Measurements from ENCODE around the gene CCKAR.
"Not testable (repeated sequence)": the region's sequence is repeated elsewhere in the genome, so short reads cannot be mapped to it uniquely, and the experiment has no call there.

CCKAR gene, protein sequence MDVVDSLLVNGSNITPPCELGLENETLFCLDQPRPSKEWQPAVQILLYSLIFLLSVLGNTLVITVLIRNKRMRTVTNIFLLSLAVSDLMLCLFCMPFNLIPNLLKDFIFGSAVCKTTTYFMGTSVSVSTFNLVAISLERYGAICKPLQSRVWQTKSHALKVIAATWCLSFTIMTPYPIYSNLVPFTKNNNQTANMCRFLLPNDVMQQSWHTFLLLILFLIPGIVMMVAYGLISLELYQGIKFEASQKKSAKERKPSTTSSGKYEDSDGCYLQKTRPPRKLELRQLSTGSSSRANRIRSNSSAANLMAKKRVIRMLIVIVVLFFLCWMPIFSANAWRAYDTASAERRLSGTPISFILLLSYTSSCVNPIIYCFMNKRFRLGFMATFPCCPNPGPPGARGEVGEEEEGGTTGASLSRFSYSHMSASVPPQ

DNA sequence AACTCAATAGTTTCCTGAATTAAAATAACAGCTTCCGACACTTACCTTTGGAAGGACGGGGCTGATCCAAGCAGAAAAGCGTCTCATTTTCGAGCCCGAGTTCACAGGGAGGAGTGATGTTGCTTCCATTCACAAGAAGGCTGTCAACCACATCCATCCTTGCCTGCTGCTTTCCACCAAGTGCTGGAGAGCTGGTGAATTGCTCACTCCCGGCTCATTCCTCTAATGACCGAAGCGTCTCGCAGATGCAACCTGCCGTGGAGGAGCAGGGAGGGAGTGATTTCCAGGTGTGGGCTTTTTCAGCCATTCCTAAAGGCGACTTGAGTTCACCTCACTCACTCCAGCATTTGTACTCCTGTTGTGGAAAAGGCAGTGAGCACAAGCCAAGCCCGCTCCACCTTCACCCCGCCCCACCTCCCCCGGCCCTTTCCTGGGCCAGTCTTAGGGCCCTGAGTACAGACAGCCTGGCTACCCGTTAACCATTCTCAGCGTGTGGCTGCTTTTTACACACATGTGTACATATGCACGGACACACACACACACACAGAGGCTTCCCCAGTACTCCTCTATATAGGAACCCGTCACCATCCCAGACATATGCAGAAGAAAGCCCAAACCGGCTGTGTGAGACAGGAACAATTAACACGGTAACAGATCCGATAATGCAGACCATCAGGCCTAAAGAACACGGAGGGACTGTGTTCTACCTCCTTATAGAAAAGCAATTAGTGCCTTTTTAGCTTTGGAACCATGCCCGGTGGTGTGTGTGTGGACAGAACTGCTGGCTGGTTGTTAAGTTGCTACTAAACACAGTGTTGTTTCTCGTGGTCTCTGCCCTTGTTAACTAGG is at the start of gene CCKAR:
Gene CCKAR, minus strand, starts transcription at position 374 of the 849 bp plus-strand sequence. Its CDS starts 217 bp downstream, at position 157.
- DNase-seq, result no peak

DNA sequence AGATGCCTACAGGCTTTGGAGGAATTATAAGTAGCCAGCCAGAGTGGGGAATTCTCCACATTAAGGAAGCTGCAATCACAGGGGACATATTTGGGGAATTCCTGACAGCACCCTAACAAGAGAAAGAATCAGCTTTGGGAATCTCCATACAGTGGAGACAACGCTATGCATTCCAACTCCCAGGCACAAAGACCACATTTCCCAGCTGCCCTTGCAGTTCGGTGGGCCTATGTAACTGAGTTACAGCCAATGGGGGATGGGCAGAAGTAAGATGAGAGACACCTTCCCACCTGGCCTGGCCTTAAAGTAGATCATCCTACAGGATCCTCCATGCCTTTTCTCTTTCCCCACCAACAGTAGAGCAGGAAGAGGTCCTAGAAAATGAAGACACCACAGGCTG is 43.4 kb upstream of the CCKAR start:
- no peak for DNase-seq

DNA sequence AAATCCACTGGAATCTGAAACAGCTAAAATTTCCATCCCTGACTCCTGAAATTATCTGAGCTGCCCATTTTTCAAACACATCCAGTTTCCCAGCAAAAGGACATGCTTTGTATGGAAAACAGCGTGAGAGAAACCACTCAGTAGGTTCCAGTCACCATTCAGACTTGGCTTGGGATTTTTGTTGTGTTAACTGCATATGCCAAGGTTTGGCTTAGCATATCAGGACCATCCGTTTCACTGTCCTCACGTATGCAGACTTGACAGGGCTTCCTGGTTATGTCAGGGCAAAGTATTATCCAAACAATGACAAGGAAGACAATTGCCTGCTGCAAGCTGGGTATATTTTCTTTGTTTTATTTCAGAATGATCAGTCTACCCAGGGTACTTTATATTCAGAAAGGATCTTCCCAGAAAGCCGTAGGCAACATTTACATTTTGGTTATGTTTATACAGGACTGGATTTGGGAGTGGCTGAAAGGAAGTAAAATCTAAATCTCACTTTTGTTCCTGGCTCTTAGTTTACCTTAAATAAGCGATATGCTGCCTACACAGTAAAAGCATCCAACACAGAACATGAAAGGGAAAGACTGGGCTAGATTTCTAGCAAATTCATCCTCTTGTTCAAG is 41.3 kb upstream of the CCKAR start:
- no peak for DNase-seq

DNA sequence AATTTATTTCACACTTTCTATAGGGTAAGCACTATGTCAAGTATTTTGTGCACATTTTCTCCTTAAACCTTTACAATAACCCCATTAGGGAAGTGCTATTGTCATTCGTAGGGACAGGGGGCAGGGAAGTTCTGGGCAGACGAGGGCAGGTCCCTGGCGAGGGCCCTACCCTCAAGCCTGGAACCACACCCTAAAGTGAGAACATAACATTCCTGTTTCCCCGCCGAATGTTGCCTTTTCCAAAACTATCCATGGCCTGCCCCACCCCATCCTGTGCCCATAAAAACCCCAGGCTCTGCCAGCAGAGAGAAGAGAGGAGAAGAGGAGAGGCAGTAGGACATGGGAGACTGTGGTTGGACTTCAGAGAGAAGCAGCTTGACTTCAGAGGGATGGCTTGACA is 39.8 kb upstream of the CCKAR start:
- DNase-seq, result no peak

DNA sequence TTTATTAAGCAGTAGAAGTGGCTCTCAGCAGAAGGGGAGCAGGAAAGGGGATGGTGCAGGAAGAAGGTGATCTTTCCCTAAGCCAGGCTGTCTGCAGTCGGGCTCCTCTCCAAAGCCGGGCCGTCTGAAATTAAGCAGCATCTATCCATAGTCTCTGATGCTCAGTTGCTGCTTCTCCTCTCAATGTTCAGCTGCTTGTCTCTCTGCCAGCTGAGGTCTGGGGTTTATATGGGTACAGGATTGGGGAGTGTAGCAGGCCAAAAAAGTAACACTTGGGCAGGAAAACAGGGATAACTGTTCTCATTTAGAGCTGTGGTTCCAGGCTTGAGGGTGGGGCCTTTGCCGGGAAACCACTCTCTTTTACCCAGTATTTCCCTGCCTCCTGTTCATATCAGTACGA is 39.2 kb upstream of the CCKAR start:
- DNase-seq, result no peak

DNA sequence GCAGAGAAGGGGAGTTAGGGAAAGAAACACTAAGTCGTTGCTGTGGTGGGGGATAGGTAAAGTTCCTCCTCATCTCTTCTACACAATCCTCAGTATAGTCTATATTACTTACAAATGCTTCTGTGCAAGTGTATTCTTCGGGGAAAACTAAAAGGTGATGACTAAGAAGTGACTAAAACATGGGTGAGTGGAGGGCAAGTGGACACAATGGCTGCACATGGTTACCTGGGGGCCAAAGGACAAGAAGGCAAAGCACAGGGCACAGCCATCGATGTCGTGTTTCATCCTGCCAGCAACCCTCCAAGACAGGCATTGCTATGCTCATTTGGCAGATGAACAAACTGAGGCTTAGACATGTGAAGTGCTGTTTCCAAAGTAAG is 35.5 kb upstream of the CCKAR start:
- no peak for DNase-seq

DNA sequence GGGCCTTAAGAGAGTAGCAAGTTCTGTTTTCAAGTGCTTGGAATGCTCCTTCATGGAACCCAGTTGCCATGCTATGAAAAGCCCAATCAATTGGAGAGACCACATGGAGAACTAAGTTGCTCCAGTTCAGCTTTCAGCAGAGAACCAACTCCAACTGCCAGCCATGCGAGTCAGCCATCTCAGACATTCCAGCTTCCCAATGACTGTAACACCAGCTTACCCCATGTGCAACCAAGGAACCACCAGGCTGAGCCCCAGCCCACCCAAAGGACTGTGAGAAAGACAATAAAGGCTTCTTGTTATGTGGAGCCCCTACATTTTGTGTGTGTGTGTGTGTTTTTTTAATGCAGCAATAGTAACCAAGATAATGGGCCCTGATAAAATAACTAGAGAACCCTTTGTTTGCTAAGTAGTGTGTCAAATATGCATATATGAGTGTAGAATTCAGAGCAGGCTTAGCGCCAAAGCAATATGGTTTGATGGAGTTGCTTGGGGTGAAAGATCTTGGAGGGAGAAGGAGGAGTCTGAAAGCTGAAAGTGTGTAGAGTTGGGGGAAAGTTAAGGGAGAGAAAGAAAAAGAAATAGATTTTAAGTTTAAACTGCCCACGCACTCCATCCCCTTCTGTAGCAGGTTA is 35.0 kb upstream of the CCKAR start:
- DNase-seq, result no peak

DNA sequence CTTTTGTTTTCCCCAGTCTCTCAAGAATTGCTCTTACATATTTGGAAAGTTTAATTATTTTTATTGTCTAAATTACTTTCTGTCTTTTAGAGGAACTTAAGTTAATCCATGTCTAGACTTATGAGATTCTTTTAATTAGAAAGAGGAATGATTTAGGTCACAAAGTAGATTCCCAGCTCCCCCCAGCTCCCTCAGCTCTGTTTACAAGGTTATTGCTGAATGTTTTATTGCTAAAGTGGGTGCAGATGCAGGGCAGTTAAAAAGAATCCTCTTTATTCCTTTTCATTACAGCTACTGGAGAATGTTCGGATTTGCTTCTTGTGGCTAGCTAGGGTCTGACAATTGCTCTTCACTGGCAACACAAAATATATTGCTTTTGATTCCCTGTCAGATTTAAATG is 33.7 kb upstream of the CCKAR start:
- DNase-seq, result no peak

DNA sequence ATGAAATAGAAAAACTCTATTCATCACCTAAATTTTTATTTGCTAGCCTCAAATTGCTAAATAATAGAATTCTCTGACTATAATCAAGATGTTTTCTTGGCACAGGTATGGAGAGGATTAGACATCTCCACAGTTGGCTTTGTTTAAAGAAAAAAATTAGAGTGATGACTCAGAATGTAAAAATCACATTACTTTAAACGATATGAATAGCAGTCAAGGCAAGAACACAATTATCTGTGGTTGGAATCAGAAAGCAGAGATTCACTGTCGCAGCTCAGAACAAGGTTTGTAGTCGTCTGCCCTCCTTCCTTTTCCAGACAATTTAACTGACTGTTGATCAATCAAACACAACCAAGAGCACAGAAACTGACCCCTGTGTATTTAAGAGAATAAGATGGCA is 32.2 kb upstream of the CCKAR start:
- DNase-seq, result no peak

DNA sequence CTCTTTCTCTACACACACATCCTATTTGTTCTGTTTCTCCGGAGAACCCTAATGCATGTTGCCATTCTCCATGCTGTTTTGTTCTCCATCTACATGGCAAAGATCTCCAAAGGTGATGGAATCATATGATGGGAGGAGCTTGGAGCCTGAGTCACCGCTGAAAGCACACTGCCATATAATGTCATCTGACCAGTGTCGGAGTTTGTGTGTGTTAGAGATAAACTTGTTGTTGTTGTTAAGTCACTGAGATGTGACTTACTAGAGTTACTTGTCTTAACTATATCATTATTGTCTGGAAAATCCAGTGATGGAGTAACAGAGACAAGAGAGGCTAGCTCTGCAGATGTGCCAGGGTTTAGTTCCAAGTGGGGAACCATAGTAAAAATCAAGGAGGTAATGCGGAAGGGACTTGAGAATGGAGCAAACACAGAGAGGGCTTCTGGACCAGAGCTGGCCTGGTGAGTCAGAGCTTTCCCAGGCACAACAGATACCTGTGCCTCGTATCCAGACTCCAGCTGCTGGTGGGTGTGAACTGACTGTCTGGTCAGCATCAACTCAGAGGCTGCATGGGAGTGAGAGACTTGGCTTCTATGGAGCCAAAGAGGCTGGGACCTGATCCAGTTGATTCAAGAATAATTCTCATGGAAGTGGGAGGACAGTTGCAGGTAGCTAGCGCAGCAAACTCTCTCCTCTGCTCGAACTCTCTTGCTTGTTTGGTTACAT is 30.6 kb upstream of the CCKAR start:
- DNase-seq, result no peak

DNA sequence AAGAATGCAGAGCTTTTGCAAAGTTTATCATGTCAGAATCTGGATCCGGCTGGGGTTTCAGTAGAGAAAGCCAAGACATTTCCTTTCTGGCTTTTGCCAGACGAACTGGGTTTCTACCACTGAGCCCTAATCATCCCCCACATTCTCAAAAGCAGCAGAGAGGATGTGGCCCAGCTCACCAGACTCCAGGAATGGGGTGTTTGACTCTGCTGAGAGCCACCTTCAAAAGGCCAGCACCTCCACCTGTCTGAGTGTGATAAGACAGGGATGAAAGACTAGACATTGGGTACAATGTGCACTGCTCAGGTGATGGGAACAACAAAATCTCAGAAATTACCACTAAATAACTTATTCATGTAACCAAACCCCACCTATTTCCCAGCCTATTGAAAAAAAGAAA is 25.7 kb upstream of the CCKAR start:
- DNase-seq, result no peak

DNA sequence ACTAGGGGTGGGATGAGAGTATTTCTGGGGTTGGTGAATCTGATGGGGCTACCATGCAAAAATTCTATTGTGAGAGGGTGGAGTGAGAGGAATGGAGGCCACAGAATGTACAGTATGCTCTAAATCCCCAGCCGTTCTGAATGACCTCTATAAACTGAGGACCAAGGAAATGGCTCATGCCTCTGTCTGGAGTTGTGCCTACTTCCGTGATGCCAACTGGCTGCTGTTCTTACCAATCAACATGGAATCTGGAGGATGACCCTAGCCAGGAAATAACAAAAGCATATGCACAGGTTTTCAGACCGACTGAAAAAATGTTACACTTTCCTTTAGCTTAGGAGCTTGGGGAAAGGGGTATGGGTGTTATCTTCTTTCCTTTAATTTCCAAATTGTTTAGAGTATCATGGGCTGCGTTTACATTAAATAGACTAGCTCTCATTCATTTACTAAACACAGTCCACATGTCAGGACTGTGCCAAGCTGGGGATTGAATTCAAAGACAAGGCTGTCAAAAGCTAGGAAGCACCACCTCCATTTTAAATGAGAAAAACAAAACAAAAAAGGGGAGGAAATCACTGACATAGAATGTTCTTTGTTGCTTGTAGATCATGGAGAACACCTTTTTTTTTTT is 20.2 kb upstream of the CCKAR start:
- no peak for DNase-seq

DNA sequence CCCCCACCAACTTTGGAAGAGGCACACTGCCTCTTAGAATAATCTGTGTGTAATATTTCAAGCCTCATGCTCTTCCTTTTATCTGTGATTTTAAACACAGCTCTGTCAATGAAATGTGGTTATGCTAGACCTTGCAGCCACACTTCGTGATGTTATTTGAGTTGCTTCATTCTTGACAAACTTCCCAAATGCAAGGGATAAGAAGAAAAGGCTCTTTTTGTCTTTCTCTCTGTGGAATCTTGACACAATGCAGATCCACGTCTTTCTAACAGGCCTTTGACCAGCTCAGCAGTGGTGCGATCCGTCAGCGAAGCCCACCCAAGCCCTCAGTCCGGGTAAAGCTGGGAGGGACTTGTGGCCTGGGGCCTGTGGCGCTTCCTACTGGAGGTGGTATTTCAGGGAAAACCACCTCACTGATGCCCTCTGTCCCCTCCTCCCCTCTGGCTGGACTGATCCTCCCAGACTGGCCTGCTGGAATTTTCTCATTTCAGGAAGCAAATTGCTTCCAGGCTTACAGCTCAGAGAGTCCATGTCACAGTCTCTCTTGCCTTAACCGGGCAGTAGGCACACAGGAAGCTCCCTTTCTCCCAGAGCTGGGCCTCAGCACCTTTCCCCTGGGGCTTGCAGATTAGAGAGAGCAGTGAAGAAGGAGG is 19.5 kb upstream of the CCKAR start:
- DNase-seq, result no peak

DNA sequence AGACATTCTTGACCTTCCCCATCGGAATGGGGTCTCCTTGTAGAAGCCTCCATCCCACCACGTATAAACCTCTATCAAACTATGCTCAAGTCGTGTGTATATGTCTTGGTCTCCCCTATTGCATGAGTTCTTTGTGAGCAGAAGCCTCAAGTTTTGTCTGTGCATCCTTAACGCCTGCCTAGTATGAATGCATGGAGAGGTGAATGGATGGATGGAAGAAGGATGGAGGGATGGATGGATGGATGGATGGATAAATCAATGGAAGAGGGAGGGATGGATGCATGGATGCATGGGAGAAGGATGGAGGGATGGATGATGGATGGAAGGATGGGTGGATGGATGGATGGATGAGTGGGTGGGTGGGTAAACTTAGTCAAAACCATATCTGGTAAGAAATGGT is 17.0 kb upstream of the CCKAR start:
- DNase-seq, result no peak

DNA sequence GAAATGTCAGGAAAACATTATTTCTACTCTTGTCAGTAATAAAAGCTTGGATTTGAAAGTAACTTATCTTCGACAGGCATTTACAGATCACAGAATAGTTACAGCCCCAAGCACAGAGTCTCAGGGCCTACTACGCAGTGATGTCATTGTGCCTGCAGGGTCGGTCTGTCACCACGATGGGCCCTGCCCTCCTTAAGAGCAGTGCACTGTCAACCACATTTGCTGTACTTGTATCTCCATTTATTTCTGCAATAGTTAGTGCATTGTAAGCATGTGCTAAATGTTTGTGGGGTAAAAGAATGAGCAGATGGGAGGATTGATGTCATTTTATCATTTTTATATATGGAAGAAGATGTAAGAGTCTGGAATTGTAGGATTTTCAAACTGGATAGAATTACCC is 13.6 kb upstream of the CCKAR start:
- DNase-seq, result no peak

DNA sequence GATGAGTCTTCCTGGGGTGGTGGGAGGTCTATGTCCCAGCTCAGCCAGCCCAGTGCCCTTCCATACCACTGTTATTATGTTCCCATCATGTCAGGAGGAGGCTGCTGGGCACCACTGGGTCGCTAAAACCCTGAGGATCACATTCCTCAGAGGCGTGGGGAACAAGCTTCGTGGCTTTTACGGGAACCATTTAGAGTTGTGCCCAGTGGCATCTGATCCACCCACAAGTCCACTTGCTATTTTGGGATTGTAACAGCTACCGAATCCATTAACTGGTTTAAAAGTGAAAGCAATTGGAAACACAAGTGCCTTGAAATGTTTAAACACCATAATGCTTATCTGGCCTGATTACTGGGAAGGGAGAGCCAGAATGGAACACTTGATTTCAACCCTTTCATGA is 13.1 kb upstream of the CCKAR start:
- DNase-seq, result no peak

DNA sequence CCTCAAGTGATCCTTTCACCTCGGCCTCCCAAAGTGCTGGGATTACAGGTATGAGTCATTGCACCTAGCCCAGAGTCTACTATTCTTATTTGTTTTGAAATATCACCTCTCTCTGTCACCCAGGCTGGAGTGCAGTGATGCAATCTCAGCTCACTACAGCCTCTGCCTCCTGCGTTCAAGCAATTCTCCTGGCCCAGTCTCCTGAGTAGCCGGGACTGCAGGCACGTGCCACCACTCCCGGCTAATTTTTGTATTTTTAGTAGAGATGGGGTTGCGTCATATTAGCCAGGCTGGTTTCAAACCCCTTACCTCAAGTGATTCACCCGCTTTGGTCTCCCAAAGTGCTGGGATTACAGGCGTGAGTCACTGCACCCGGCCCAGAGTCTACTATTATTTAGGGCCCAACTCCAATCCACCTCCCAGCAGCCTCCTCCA is 10.3 kb upstream of the CCKAR start:
- DNase-seq, result not testable (repeated sequence)

DNA sequence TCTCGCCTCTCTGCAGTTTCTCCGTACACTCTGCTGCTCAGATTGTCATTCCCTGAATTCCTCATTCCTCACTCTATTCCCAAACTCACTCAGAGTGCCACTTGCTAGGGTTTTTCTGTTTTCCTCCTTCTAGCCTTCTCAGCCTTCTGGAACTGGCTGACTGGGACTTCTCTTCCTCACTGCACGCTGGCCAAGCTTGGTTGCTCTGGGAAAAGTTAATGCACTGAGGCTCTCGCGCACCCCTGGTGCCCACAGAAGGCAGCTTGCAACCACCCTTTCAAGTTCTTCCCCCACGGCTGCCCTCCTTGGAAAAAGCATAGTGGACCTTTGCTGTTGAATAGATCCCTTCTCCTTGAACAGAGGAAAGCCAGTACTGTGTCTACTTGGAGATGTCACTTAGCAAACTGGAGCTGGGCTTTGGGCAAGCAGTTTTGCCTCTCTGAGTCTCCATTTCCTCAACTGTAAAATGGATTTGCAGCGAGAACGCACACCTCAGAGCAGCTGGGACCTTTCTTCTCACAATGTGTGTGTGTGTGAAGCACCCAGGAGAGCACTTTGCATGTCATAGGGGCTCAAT is 6.0 kb upstream of the CCKAR start:
- no peak for DNase-seq

DNA sequence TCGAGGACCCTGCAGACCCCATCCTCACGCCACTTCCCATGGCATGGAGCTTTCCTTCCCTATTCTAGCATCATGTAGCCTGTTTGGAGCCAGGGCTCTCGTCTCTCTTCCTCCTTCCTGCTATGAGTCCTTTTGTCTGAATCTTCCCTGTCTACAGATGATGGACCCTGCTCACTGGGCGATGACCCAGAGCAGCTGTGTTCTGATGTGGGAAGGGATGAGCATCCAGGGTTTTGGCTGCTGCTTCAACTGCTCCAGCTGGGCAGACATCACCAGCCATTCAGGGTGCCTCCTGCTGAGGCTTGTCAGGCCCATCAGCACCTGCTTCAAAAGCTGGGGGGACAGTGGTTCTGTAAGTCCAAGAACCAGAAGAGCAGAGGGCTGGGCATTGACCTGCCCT is 3.2 kb upstream of the CCKAR start:
- no peak for DNase-seq

DNA sequence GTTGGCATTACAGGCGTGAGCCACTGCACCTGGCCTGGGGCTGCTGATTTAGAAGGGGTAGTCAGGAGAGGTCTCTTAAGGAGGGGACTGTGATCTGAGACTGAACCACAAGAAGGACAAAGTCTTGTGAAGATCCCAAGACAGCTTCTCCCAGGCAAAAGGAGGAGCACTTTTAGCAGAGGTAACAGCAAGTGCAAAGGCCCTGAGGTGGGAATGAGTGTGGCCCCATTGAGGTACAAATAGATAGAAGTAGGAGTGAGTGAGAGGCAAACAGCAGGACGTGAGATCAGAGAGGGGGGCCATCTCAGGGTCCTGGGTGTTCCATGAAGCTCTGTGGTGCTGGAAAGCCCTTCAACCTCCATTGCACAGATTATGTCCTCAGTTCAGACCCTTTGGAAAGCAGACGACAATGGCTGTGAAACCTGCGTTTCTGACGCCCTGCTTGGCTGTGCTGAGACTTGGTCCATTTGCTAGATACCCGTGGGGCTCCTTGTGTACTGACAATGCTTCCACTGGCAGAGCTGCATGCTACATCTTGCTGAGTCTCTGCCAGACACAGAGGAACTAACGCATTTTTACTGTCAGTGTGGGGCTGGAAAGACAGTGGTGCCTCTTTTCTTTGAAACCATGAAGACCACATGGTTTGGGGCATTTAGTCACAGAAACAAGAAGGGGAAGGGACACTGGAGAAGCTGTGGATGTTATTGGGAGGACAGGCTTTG is 1.3 kb upstream of the CCKAR start:
- DNase-seq, result no peak

DNA sequence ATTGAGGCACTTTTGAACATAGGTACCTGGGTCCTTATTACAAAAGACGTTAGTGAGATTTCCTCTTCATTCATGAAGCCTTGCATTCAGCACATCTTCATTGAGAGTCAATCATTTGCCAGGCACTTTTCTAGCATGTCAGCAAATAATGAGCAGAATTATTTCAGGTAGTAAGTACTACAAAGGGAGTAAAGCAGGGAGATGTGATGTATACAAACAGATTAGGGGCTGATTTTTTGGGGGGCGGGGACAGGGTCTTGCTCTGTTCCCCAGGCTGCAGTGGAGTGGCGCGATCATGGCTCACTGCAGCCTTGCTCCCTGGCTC is 638 bp upstream of the CCKAR start:
- DNase-seq, result no peak
